T47D (cell line): ENCODE data around the gene TSPEAR.

ENCODE experiments used
- DNase-seq, 2 experiments: peaks; one replicate each; pipeline versions ENCODE4 v3.0.0 to v3.0.0-alpha.2; 2011 to 2012; ENCODE audit warnings: low read depth in 1 of 2, low spot score in 1 of 2
- JUND ChIP-seq: IDR thresholded peaks from 2 replicates; pipeline ENCODE4 v1.6.1; 2012; ENCODE audit warnings: low read depth
- in situ Hi-C: cut with HindIII; loops from 2 replicates; pipeline ENCODE4 v1.10.0; 2016; ENCODE audit warnings: low sequenced_read_pairs, low pct_unique_long_range_greater_than_20kb

Gene TSPEAR

DNA sequence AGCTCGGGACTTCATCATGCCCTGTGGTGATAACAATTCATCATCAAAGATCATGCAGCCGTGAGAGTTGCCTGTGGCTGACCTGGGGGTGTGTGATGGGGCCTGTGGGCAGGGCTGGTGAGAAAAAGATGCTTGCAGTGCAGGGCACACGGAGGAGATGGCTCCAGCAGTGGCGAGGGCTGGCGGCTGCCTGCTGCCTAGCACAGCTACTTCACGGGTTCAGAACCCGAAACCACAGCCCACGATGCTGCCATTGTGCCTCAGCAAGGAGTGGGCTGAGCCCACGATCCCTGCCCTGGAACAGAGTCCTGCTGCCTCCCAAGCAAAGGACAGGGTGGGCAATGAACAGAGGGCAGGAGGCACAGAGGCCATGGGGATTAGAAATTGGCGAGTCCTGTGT lies 85.1 kb downstream of the TSPEAR start:
- in situ Hi-C loops, result no loop called here
- no peak for TF ChIP-seq JUND
- DNase-seq, result no peak

DNA sequence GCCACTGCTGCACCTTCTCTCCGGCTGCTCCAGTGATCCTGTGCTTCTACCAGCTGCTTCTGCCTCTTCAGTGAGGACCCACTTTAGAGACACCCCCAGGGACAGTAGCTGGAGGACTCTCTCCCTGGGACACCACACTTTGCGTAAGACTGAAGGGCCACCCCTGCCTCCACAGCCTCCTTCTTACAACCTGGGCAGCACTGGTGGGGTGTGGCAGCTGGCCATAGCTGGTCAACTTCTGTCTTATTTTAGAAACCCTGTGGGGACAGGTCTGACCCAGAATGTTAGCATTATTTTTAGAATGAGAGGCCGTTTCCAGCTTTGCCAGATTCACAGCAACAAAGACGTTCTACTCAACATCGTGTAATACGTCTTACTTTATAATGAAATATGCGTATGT lies 85.6 kb downstream of the TSPEAR start:
- in situ Hi-C loops, result no loop called here
- DNase-seq, result no peak
- no peak for TF ChIP-seq JUND

DNA sequence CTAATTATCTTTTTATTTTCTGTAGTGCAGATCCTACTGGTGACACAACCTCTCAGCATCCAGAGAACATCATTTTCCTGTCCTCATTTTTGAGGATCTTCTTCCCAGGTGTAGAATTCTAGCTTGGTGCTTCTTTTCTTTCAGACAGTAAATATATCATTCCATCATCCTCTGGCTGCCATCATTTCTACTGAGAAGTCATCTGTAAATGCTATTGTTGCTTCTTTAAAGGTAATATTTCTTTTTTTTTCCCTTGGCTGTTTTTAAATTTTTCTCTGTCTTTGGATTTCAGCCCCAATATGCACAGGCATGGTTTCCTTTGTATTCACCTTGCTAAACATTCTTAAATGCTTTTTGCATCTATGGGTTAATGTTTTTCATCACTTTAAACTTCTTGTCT lies 87.8 kb downstream of the TSPEAR start:
- in situ Hi-C loops, result no loop called here
- TF ChIP-seq JUND, result no peak
- no peak for DNase-seq

DNA sequence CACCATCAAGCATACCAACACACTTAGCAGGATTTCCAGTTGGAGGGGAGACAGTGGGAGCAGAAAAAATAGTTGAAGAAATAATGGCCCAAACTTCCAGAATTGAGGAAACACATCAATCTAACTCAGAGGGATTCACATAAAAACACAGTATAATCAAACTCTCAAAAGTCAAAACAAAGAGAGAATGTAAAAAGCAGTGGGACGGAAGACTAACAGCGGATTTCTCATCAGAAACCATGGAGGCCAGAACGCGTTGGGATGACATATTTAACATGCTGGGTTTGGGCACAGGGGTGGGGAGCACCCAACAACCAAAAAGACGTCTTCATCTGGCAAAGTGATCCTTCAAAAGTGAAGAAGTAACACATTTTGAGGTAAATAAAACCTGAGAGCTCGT lies 91.5 kb downstream of the TSPEAR start:
- TF ChIP-seq JUND, result no peak
- no peak for DNase-seq
- in situ Hi-C loops, result no loop called here

DNA sequence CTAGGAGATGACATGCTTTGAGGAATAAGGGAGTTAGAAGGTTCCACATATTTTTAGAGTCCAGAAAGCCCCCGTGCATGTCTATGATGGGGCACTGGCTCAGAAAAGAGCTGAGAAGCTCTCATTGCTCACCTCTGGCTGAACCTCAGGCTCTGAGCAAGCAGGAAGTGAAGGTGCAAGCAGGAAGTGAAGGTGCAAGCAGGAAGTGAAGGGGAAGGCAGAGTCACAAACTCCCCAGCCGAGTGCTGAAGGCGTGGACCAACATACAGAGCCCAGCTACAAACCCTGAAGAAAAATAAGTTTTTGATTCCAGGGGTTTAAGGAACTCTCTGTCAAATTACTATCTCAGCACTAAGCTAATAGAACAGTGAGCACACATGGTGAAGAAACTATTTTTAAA lies 92.5 kb downstream of the TSPEAR start:
- TF ChIP-seq JUND, result no peak
- peak in 1 of 2 experiments; percentile 29 for DNase-seq
- in situ Hi-C loops, result no loop called here

DNA sequence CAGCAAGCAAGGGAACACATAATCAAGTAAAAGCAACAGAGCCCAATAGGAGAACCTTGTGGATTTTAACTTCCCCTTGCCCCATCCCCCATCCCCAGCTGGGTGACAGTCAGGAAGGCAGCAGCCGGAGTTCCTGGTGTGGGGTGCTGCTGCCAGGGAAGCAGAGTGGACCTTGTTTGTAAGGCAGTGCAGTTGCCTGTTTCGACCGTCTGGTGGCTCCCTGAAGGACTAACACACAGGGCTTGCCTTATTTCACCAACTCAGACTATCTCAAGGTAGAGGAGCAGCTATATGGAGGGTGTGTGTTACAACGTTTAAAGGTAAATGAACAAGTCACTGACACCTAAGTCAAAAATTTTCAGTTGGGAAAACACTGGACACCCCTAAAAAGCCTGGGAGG lies 92.9 kb downstream of the TSPEAR start:
- TF ChIP-seq JUND, result no peak
- peak; percentile 21 to 68 for DNase-seq
- in situ Hi-C loops, result no loop called here

DNA sequence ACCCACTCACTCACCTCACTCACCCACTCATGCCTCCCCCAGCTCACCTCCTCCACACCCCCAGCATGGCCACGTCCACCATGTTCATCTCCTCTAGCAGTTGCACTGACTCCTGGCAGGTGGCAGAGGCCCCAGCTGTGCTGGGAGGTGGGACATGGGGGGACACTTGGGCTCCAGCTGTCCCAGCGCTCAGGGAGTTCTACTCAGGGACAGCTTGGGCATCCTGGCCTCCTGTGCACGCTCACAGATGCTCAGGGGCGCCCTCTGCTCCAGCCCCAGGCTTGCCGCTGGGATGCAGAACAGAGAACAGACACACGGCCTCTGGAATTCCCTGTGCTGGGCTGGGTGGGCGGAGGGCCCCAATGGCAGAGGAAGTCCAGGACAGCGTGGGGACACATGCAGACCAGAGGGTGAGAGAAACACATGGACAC lies 94.3 kb downstream of the TSPEAR start:
- no peak for DNase-seq
- no peak for TF ChIP-seq JUND
- in situ Hi-C loops, result no loop called here

DNA sequence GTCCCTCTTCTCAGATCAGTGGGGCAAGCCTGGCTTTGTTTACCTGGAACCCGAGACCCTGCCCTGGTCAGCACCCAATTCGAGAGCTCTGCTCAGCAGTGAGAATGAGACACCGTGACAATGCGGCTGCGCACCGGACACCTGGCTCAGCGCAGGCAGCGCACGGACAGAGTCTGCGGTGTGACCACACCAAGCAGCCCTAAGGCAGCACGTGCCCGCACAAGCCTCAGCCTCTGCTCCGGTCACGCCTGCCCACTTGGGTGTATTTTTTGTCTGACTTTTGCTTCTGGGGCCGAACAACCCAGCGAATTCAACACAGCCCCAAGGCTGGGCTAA lies 94.8 kb downstream of the TSPEAR start:
- no peak for TF ChIP-seq JUND
- no peak for DNase-seq
- in situ Hi-C loops, result no loop called here

DNA sequence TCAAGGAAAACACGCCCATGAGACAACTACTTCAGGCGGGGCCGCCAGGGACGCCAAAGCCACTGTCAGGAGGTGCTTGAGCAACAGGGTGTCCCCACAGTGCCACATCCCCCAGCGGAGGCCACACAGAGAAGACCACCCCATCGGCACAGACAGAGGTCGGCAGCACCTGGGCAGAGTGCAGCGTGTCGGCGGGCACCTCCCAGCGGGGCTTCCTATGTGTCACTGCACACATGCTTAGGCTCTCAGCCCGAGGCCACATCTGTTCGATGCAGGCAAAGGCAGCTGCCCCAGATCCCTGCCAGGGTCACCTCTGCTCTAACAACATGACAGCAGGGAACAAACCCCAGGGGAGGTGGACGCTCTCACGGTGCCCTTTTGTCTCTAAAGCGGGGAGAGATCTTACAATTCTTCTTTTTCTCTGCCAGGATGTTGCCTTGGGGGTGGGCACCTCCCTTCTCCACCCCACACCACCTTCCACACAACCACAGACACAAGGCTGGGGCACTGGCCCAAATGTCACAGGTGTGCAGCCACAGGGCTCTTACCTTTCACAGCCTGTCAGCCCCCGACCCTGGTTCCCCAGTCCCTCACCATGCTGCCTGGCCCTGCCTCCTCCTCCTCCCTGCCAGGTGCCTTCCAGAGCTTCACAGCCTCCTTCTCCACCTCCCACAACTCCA lies 95.3 kb downstream of the TSPEAR start:
- no peak for DNase-seq
- in situ Hi-C loops, result no loop called here
- no peak for TF ChIP-seq JUND

DNA sequence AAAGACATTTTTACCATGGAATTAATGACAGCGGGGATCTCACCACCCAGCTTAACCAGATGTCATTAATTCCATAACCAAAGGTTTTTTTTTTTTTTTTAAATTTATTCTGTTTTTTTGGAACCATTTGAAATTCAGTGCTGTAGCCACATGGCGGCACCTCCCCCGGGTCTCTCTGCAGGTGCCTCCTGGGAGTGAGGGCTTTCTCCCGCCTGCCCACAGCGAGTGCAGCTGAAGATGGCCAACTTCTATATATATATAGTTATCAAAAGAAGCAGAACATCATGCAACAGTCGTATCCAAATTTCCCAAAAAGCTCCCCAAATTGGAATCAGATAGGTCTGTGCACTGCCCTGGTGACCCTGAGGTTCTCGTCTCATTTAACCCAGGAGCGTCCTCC lies 95.9 kb downstream of the TSPEAR start:
- no peak for DNase-seq
- in situ Hi-C loops, result no loop called here
- TF ChIP-seq JUND, result no peak

DNA sequence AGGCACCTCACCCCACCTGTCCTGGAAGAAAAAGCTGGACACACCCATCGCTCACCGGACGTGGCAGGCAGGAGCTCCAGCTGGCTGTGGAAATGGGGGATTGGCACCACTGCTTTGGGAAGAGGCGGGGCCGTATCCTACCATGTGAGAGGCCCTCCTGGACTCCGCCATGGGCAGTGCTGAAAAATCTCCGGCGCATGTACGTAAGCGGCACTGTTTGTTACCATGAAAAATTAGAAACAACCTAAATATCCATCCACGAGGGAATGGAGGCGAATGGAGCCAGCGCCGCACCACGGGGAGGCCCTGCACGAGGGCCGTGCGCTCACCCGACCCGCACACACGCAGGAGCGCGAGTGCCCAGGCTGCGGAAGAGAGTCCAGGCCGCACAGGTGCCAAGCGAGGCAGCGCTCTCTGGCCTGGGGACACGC lies 96.4 kb downstream of the TSPEAR start:
- DNase-seq, result no peak
- no peak for TF ChIP-seq JUND
- in situ Hi-C loops, result no loop called here

DNA sequence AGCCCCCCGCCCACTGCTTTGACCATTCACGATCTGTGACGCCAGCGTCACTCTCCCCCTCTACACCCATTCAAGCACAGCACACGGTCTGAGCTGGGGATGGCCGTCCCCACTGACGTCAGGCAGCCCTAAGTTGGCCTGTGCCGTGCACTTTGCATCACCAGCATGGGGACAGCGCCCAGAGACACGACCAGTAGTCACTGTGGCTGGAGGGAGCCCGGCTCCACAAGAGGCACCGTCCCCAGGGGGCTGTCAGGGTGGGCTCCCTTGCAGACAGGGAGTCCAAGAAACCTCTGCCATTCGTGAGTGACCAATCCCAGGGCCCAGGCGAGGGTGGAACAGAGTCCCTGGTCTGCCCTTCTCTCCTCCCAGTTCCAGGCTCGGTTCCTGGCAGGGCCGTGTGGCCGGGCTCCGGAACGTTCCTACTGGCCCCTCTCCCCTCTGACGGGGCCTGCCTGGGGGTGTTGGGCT lies 97.2 kb downstream of the TSPEAR start:
- TF ChIP-seq JUND, result no peak
- no peak for DNase-seq
- in situ Hi-C loops, result no loop called here

DNA sequence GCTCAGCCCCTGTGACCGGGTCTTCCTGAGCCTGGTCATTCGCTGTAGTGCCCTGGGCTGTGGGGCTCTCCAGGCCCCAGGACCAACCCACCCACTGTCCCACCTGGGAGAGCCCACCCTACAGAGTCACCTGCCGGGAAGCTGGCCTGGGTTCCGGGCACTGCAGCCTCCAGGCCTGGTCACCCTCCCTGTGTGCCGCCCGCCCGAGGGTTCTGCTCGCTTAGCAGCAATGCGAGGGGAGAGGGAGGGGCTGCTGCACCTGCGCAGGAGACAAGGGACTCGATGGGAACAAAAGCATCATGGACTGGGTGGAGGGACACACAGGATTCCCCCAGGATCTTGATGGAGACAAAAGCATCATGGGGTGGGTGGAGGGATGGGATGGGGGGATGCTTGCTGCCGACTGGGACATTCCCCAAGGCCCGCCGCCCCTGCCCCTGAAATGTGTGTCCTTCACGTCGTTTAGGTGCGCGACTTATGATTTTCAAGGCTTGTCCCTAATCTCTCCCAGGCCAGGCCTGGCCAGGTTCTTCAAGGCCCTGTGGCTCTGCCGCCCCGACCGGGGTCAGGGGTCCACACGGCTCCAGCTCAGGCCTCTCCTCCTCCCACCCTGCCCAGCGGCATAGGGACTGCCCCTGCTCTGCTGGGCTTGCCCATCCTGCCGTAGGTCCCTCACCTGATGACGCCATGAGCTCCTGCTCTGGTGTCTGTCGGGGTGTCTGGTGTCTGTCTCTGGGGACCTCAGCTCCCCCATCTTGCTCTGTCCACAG lies 97.8 kb downstream of the TSPEAR start:
- no peak for TF ChIP-seq JUND
- no peak for DNase-seq
- in situ Hi-C loops, result no loop called here
